ENCODE results near the gene HSD17B3.

HSD17B3 gene

GRCh38 chr9:96302021-96302420, at the start of gene HSD17B3:
TSS of gene HSD17B3 (minus strand) at chr9:96302176. CDS start at chr9:96302104, 72 bp downstream.
- Histone ChIP-seq H3K4me3 (no peak within 1 kb of the TSS), H3K4me1 (no peaks in the 10 kb centered on the region), H3K4me2 (no peak within 1 kb of the TSS), H3K27ac (no peak within 1 kb of the TSS), H3K27me3 (no peaks in the 10 kb centered on the region), H3K9me3 (no peaks in the 10 kb centered on the region), H3K36me3 (no peaks in the 10 kb centered on the region), H4K20me1 (no peaks in the 10 kb centered on the region), H3K9ac (no peak within 1 kb of the TSS)
- no peak for TF ChIP-seq Cebpa-rat (IDR thresholded peaks at IDR 0.05)

GRCh38 chr9:96350866-96351265, 48.9 kb upstream of the HSD17B3 start:
- no peak overlapping the region for H3K4me3 ChIP-seq
- H4K20me1 ChIP-seq = no peaks in the 10 kb centered on the region
- H3K9ac ChIP-seq = no peak overlapping the region
- H3K27ac ChIP-seq = no peak overlapping the region
- H3K9me3 ChIP-seq = peaks cover 15% of the 10 kb centered on the region; the same call in 1 of the 2 replicates
- H3K36me3 ChIP-seq = no peaks in the 10 kb centered on the region
- H3K4me1 ChIP-seq = no peaks in the 10 kb centered on the region
- H3K4me2 ChIP-seq = no peak overlapping the region
- H3K27me3 ChIP-seq = no peaks in the 10 kb centered on the region
- TF ChIP-seq Cebpa-rat (IDR thresholded peaks at IDR 0.05) = no peak

DNA sequence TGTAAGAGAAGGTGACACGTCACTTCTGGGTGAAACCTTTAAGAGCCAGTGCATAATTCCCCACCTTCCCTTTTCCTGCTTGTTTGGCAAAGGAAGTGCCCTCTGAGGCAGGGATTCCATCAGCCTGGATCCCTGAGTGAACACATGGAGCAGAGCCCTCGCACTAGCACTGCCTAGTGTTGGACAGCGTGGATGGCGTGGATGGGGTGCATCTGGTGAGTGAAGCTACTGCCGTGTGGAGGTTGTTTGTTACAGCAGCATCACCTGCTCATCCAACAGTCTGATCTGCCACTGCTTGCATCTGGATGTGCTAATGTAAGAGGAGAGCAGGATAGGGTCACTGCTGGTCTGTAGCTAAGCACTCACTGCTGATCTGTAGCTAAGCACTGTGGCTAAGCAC, 46.3 kb upstream of the HSD17B3 start:
- TF ChIP-seq Cebpa-rat (IDR thresholded peaks at IDR 0.05) = no peak
- Histone ChIP-seq H3K9ac (no peak overlapping the region), H3K27ac (no peak overlapping the region), H3K27me3 (no peaks in the 10 kb centered on the region), H3K4me1 (no peaks in the 10 kb centered on the region), H3K4me2 (no peak overlapping the region), H3K9me3 (peaks cover 15% of the 10 kb centered on the region; the same call in 1 of the 2 replicates), H3K4me3 (no peak overlapping the region), H3K36me3 (no peaks in the 10 kb centered on the region), H4K20me1 (no peaks in the 10 kb centered on the region)

DNA sequence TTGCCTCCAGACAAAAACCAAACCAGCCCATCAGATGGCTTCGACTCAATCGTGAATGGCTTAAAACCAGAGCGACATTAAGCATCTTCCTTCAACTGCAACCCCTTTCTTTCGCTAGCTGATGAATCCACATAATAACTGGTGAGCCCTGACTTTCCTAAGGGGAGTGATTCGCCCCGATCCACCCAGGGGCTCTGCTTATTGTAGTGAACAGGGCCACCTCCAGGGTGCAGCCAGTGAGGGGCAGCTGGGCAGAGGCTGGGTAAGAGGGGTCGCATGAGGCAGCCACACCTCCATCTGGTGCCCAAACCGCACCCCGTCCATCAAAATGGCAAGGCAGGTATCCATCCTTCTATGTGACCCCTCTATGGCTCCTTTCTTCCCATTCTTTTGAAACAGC, 43.6 kb upstream of the HSD17B3 start:
- H4K20me1 ChIP-seq = no peaks in the 10 kb centered on the region
- TF ChIP-seq Cebpa-rat (IDR thresholded peaks at IDR 0.05) = no peak
- no peak overlapping the region for H3K4me3 ChIP-seq
- no peaks in the 10 kb centered on the region for H3K4me1 ChIP-seq
- no peaks in the 10 kb centered on the region for H3K9me3 ChIP-seq
- no peaks in the 10 kb centered on the region for H3K36me3 ChIP-seq
- H3K4me2 ChIP-seq = no peak overlapping the region
- H3K27ac ChIP-seq = no peak overlapping the region
- no peak overlapping the region for H3K9ac ChIP-seq
- H3K27me3 ChIP-seq = no peaks in the 10 kb centered on the region

- no peak overlapping the region for H3K27ac ChIP-seq
- H3K4me1 ChIP-seq = no peaks in the 10 kb centered on the region
- no peak overlapping the region for H3K4me3 ChIP-seq
- H3K9me3 ChIP-seq = no peaks in the 10 kb centered on the region
- no peaks in the 10 kb centered on the region for H3K27me3 ChIP-seq
- H3K4me2 ChIP-seq = no peak overlapping the region
- TF ChIP-seq Cebpa-rat (IDR thresholded peaks at IDR 0.05) = no peak
- no peaks in the 10 kb centered on the region for H4K20me1 ChIP-seq
- no peaks in the 10 kb centered on the region for H3K36me3 ChIP-seq
- no peak overlapping the region for H3K9ac ChIP-seq
These were observed 42.6 kb upstream of the HSD17B3 start for GRCh38 chr9:96344458-96345180.

DNA sequence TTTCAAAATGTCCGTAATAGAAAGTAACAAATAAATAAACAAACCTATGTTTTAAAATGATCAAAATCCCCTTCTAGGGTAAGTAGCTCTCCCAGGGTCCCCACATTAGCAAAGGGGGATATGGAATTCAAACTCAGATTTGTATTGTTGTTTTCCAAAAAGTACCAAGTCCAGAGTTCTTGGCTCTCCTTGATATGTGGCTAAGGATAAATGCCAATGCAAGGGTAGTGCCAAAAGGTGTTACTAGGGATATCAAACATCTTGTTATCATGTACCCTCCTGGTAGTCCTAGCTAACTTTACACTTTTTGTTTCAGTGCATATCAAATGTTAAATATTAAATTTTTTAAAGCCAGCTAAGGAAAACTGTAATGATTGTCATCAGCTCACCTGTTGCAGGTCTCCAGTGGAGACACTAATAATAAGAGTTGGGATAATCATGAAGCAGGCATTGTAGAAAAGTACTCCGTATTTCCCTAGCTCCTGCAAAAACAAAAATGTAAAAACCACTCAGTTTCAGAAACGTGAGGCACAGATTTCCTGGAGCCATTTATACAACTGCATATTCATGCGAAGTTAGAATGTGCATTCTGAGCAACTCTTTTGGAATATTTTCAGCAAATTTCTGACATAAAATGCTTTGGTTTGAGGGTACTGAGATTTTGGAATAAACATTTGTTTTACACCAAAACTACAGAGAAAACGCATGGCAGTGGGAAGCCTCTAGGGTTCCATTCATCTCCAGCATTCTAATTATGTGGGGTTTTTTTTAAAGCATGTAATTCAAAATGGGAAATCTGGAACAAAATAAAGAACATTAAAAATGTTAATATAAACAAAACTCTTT, 41.8 kb upstream of the HSD17B3 start:
- no peak for TF ChIP-seq Cebpa-rat (IDR thresholded peaks at IDR 0.05)
- Histone ChIP-seq H3K27ac (no peak overlapping the region), H4K20me1 (no peaks in the 10 kb centered on the region), H3K4me3 (no peak overlapping the region), H3K4me2 (no peak overlapping the region), H3K9me3 (no peaks in the 10 kb centered on the region), H3K27me3 (no peaks in the 10 kb centered on the region), H3K4me1 (no peaks in the 10 kb centered on the region), H3K9ac (no peak overlapping the region), H3K36me3 (no peaks in the 10 kb centered on the region)

DNA sequence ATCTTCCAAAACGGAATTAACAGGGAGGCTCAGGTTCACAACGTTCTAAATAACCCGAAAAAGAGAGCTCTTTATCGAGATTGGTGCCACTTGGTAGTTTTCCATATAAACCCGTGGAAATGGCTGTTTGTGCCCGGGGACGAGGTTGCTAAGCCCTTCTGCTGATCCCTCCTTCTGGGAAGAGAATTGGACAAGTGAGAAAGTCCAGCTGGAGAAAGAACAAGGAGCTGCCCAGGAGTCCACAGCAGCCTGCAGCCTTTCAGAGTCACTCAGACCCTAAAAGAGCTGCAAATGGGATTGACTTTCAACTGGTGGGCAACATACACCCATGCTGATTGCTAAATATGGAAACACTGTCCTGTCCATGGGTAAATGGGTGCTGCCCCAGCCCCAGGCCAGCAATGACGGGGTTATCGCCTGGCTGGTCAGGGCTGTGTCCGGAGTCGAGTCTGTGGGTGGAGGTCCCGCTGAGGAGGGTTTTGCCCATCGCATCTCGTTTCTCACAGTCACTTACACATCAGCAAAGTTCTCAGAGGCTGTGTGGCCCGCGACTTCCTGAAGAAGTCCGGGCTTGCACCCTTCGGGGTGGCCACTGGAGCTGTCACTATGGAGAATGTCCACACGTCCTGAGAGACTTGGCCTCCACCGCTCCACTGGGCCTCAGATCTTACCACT, 40.7 kb upstream of the HSD17B3 start:
- TF ChIP-seq Cebpa-rat (IDR thresholded peaks at IDR 0.05) = no peak
- Histone ChIP-seq H4K20me1 (no peaks in the 10 kb centered on the region), H3K4me3 (no peak overlapping the region), H3K9me3 (no peaks in the 10 kb centered on the region), H3K27ac (no peak overlapping the region), H3K4me2 (no peak overlapping the region), H3K4me1 (no peaks in the 10 kb centered on the region), H3K27me3 (no peaks in the 10 kb centered on the region), H3K36me3 (no peaks in the 10 kb centered on the region), H3K9ac (no peak overlapping the region)

- no peak overlapping the region for H3K9ac ChIP-seq
- H3K9me3 ChIP-seq = no peaks in the 10 kb centered on the region
- no peaks in the 10 kb centered on the region for H3K4me1 ChIP-seq
- H4K20me1 ChIP-seq = no peaks in the 10 kb centered on the region
- H3K4me2 ChIP-seq = no peak overlapping the region
- no peak for TF ChIP-seq Cebpa-rat (IDR thresholded peaks at IDR 0.05)
- no peak overlapping the region for H3K4me3 ChIP-seq
- H3K27ac ChIP-seq = no peak overlapping the region
- no peaks in the 10 kb centered on the region for H3K36me3 ChIP-seq
- H3K27me3 ChIP-seq = no peaks in the 10 kb centered on the region
These were observed 38.7 kb upstream of the HSD17B3 start for GRCh38 chr9:96340707-96341106.

- no peak overlapping the region for H3K4me3 ChIP-seq
- H3K27ac ChIP-seq = no peak overlapping the region
- no peaks in the 10 kb centered on the region for H4K20me1 ChIP-seq
- TF ChIP-seq Cebpa-rat (IDR thresholded peaks at IDR 0.05) = no peak
- no peak overlapping the region for H3K9ac ChIP-seq
- no peak overlapping the region for H3K4me2 ChIP-seq
- no peaks in the 10 kb centered on the region for H3K36me3 ChIP-seq
- H3K27me3 ChIP-seq = no peaks in the 10 kb centered on the region
- H3K4me1 ChIP-seq = no peaks in the 10 kb centered on the region
- no peaks in the 10 kb centered on the region for H3K9me3 ChIP-seq
These were observed 36.3 kb upstream of the HSD17B3 start for GRCh38 chr9:96338299-96338698.

DNA sequence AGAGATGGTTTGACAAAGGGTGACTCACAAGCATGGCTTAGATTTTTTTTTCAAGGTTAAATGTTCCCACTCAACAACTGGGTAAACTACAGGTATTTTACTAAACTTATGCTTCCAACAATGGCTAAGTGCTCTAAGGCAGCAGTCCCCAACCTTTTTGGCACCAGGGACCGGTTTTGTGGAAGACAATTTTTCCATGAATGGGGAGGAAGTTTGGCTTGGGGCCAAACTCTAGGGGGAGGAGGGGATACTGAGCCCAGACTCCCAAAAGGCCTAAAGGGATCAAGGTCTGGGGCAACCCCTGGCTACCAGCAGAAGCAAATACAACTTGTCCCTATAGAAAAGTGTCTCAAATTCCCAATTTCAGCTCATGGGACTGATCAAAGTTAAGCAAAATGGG, 32.0 kb upstream of the HSD17B3 start:
- Histone ChIP-seq H3K4me2 (no peak overlapping the region), H4K20me1 (no peaks in the 10 kb centered on the region), H3K27me3 (no peaks in the 10 kb centered on the region), H3K9me3 (no peaks in the 10 kb centered on the region), H3K4me1 (no peaks in the 10 kb centered on the region), H3K27ac (no peak overlapping the region), H3K36me3 (no peaks in the 10 kb centered on the region), H3K4me3 (no peak overlapping the region), H3K9ac (no peak overlapping the region)
- TF ChIP-seq Cebpa-rat (IDR thresholded peaks at IDR 0.05) = no peak

Measured in BLaER1 (cell line).